CD4-positive, alpha-beta T cell (primary cell): Measurements from ENCODE around the gene CABP4. TPM values are rescaled to one million over a fixed set of nuclear protein-coding genes. Genes with fewer than 3 reads are reported as not detected.

Source experiments
- ATAC-seq: fragments of 200-7000 bp; cut with Tn5 transposase; one replicate; pipeline ENCODE4 v1.10.0; 2022; ENCODE audit warnings: mild to moderate bottlenecking; ENCODE audit not compliant: poor library complexity
- CTCF ChIA-PET: fragments of 350-600 bp; sonication (Branson Sonifier 250); formaldehyde crosslinking; loops from one replicate; lab custom pipeline; 2021; ENCODE audit warnings: antibody characterized with exemption, inconsistent platforms; lab: Charles Lee
- POLR2A ChIA-PET: fragments of 350-600 bp; sonication (Branson Sonifier 250); formaldehyde crosslinking; loops from one replicate; lab custom pipeline; 2021; ENCODE audit warnings: antibody characterized with exemption, inconsistent platforms; lab: Charles Lee
- DNase-seq, 14 experiments: peaks; one replicate each; pipeline ENCODE4 v3.0.0-alpha.2; 2013 to 2020; ENCODE audit warnings: mixed read lengths in 2 of 14
- H3K27ac ChIP-seq, 2 donors: one replicate each; pipeline versions ENCODE4 v1.5.1 to v1.7.0; 2013; ENCODE audit warnings: low read length in 2 of 2, low read depth in 1 of 2, mild to moderate bottlenecking in 1 of 2
- H3K27me3 ChIP-seq, 2 experiments: 1 replicate in 1 of 2; 2 replicates in 1 of 2; pipeline versions ENCODE4 v1.6.1 to v1.7.0; 2013; ENCODE audit warnings: low read length in 2 of 2, control low read depth in 1 of 2, mild to moderate bottlenecking in 1 of 2, moderate library complexity in 1 of 2; ENCODE audit not compliant: insufficient read depth in 2 of 2, control insufficient read depth in 1 of 2
- H3K36me3 ChIP-seq: one replicate; pipeline ENCODE4 v1.6.1; 2013; ENCODE audit warnings: low read length, control low read depth; ENCODE audit not compliant: insufficient read depth
- H3K4me1 ChIP-seq: one replicate; pipeline ENCODE4 v1.6.1; 2013; ENCODE audit warnings: low read length, control low read depth; ENCODE audit not compliant: insufficient read depth
- H3K4me3 ChIP-seq: one replicate; pipeline ENCODE4 v1.5.1; 2013; ENCODE audit warnings: mild to moderate bottlenecking, low read length, moderate library complexity
- H3K9me3 ChIP-seq, 2 experiments: 1 replicate in 1 of 2; 2 replicates in 1 of 2; pipeline versions ENCODE4 v1.6.1 to v1.7.0; 2013; ENCODE audit warnings: low read length in 2 of 2, mild to moderate bottlenecking in 2 of 2, control low read depth in 1 of 2, moderate library complexity in 1 of 2; ENCODE audit not compliant: control insufficient read depth in 1 of 2, insufficient read depth in 1 of 2
- H3K27ac Mint-ChIP-seq: one replicate; pipeline ENCODE4 v1.8.0; 2020; ENCODE audit warnings: mixed read lengths
- H3K27me3 Mint-ChIP-seq: one replicate; pipeline ENCODE4 v1.8.0; 2021; ENCODE audit warnings: mixed read lengths
- H3K36me3 Mint-ChIP-seq: one replicate; pipeline ENCODE4 v1.8.0; 2021; ENCODE audit warnings: low read depth, mixed read lengths
- H3K4me1 Mint-ChIP-seq: one replicate; pipeline ENCODE4 v1.8.0; 2021; ENCODE audit warnings: low read depth, mixed read lengths
- H3K4me3 Mint-ChIP-seq: one replicate; pipeline ENCODE4 v1.8.0; 2020; ENCODE audit warnings: mild to moderate bottlenecking, mixed read lengths
- H3K9me3 Mint-ChIP-seq: one replicate; pipeline ENCODE4 v1.8.0; 2020; ENCODE audit warnings: mixed read lengths
- intact Hi-C, 2 experiments: fragments of 100-400 bp; cut with DNase I in 1 of 2; cut with micrococcal nuclease in 1 of 2; formaldehyde crosslinking; loops; one replicate each; pipeline versions ENCODE4 v1.15.1 to v1.9.0; 2023 to 2025; cut with DNase I, micrococcal nuclease
- total RNA-seq, 174 experiments: library from RNA in 2 of 174; stranded (reverse) in 2 of 174; gene quantifications; one replicate each; pipeline ENCODE4 v1.2.3 and lab custom pipeline; 2021 to 2026
- TF ChIP-seq, protein P1 (sequence below): fragments of 200-600 bp; IDR thresholded peaks from one replicate; pipeline ENCODE4 v1.8.0; 2022; ENCODE audit warnings: antibody characterized with exemption, mild to moderate bottlenecking

The CABP4 gene
- total RNA-seq, 2 experiments from 2014 or later = 7.5 to 8.5 TPM

GRCh38 chr11:67496113-67496512 is 41.0 kb downstream of the CABP4 start:
- Histone ChIP-seq H3K9me3 (no peaks in the 10 kb centered on the region), H3K4me1 (peaks cover 9% of the 10 kb centered on the region), H3K27ac (no peak overlapping the region), H3K36me3 (peaks cover 90% of the 10 kb centered on the region), H3K4me3 (no peak overlapping the region), H3K27me3 (no peaks in the 10 kb centered on the region)
- intact Hi-C loops = no loop called here
- ChIA-PET CTCF (no interaction called here), POLR2A (interaction anchor here (1.0 kb wide), 1 partner anchor 118 kb away, joined by 3 read pairs; no protein-coding TSS in a partner anchor)
- no peaks in the 10 kb centered on the region for H3K27me3 Mint-ChIP-seq
- peaks cover 50% of the 10 kb centered on the region for H3K36me3 Mint-ChIP-seq
- TF ChIP-seq, protein P1, sequence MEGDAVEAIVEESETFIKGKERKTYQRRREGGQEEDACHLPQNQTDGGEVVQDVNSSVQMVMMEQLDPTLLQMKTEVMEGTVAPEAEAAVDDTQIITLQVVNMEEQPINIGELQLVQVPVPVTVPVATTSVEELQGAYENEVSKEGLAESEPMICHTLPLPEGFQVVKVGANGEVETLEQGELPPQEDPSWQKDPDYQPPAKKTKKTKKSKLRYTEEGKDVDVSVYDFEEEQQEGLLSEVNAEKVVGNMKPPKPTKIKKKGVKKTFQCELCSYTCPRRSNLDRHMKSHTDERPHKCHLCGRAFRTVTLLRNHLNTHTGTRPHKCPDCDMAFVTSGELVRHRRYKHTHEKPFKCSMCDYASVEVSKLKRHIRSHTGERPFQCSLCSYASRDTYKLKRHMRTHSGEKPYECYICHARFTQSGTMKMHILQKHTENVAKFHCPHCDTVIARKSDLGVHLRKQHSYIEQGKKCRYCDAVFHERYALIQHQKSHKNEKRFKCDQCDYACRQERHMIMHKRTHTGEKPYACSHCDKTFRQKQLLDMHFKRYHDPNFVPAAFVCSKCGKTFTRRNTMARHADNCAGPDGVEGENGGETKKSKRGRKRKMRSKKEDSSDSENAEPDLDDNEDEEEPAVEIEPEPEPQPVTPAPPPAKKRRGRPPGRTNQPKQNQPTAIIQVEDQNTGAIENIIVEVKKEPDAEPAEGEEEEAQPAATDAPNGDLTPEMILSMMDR = no peak
- DNase-seq = no peak
- no peak overlapping the region for H3K4me3 Mint-ChIP-seq
- ATAC-seq = no peak
- H3K27ac Mint-ChIP-seq = no peak overlapping the region
- H3K4me1 Mint-ChIP-seq = peaks cover 8% of the 10 kb centered on the region
- no peaks in the 10 kb centered on the region for H3K9me3 Mint-ChIP-seq

- H3K4me1 Mint-ChIP-seq = peaks cover 13% of the 10 kb centered on the region
- no peaks in the 10 kb centered on the region for H3K27me3 Mint-ChIP-seq
- ATAC-seq (no peak), DNase-seq (peak in 1 of 14 experiments; percentile 18)
- H3K4me1 ChIP-seq = peaks cover 20% of the 10 kb centered on the region
- TF ChIP-seq, protein P1 = no peak
- ChIA-PET POLR2A (interaction anchor here (0.7 kb wide), 1 partner anchor 23 kb away, joined by 3 read pairs; no protein-coding TSS in a partner anchor), CTCF (no interaction called here)
- H3K36me3 Mint-ChIP-seq = peaks cover 48% of the 10 kb centered on the region
- H3K4me3 ChIP-seq = no peak overlapping the region
- no peak overlapping the region for H3K27ac ChIP-seq
- intact Hi-C loops = no loop called here
- H3K27me3 ChIP-seq = no peaks in the 10 kb centered on the region
- peaks cover 90% of the 10 kb centered on the region for H3K36me3 ChIP-seq
- H3K27ac Mint-ChIP-seq = no peak overlapping the region
- H3K9me3 ChIP-seq = no peaks in the 10 kb centered on the region
- no peaks in the 10 kb centered on the region for H3K9me3 Mint-ChIP-seq
- H3K4me3 Mint-ChIP-seq = no peak overlapping the region
These were observed 42.6 kb downstream of the CABP4 start for GRCh38 chr11:67497656-67498291.

DNA sequence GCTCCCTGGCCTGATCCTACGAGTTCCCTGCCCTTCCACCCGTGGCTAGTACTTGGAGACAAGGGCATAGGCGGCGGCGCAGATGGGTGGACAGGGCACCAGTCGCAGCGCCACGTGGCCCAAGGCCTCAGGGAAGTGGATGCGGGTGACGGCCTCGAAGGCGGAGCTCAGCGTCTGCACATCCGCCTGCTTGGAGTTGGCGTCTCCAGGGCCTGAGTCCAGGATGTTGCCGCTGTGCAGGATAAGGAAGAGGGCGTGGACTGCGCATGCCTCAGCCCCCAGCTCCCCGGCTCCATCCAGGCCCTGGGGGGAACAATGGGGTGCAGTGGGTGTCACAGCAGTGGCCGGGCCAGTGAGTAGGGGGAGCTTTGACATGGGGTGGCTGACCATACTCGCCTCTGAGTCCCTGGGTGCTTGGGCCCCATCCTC is 43.4 kb downstream of the CABP4 start:
- no peaks in the 10 kb centered on the region for H3K27me3 Mint-ChIP-seq

More for the DNA sequence above, 43.4 kb downstream of the CABP4 start:
- no peak overlapping the region for H3K4me3 ChIP-seq
- no peak overlapping the region for H3K4me3 Mint-ChIP-seq
- no peaks in the 10 kb centered on the region for H3K9me3 ChIP-seq
- peaks cover 24% of the 10 kb centered on the region for H3K4me1 ChIP-seq
- ChIA-PET POLR2A (interaction anchor here (0.6 to 0.7 kb wide), 3 partner anchors 12 to 24 kb away, joined by 3 read pairs; no protein-coding TSS in a partner anchor), CTCF (no interaction called here)
- peaks cover 49% of the 10 kb centered on the region for H3K36me3 Mint-ChIP-seq
- H3K27ac Mint-ChIP-seq = no peak overlapping the region
- H3K9me3 Mint-ChIP-seq = no peaks in the 10 kb centered on the region
- peaks cover 86% of the 10 kb centered on the region for H3K36me3 ChIP-seq
- TF ChIP-seq, protein P1 = no peak
- DNase-seq = peak in 1 of 14 experiments; percentile 21
- H3K27ac ChIP-seq = no peak overlapping the region
- H3K27me3 ChIP-seq = no peaks in the 10 kb centered on the region
- ATAC-seq = no peak
- H3K4me1 Mint-ChIP-seq = peaks cover 21% of the 10 kb centered on the region
- intact Hi-C loops = no loop called here
